Measurements from ENCODE around the gene CHST8.

GRCh38 chr19:33674626-33675367, 53.0 kb downstream of the CHST8 start:
- TF ChIP-seq, protein P1, sequence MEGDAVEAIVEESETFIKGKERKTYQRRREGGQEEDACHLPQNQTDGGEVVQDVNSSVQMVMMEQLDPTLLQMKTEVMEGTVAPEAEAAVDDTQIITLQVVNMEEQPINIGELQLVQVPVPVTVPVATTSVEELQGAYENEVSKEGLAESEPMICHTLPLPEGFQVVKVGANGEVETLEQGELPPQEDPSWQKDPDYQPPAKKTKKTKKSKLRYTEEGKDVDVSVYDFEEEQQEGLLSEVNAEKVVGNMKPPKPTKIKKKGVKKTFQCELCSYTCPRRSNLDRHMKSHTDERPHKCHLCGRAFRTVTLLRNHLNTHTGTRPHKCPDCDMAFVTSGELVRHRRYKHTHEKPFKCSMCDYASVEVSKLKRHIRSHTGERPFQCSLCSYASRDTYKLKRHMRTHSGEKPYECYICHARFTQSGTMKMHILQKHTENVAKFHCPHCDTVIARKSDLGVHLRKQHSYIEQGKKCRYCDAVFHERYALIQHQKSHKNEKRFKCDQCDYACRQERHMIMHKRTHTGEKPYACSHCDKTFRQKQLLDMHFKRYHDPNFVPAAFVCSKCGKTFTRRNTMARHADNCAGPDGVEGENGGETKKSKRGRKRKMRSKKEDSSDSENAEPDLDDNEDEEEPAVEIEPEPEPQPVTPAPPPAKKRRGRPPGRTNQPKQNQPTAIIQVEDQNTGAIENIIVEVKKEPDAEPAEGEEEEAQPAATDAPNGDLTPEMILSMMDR (conservative IDR thresholded peaks at IDR 0.05 in 1 of 2, IDR thresholded peaks at IDR 0.05 in 1 of 2; ENCODE audit: extremely low read depth in 1 of 2, insufficient read depth in 1 of 2, low read depth in 1 of 2, low read length in 2 of 2), result no peak
- no peak for TF ChIP-seq EZH2 (IDR thresholded peaks at IDR 0.05; ENCODE audit: borderline replicate concordance, low read length)

Data from mammary epithelial cell (primary cell).